GM19397 (cell line): ENCODE results near the gene MUC13.
"Not testable (repeated sequence)": the region's sequence is repeated elsewhere in the genome, so short reads cannot be mapped to it uniquely, and the experiment has no call there.

Experiments
- ATAC-seq: cut with Tn5 transposase; IDR thresholded peaks from one replicate; pipeline ENCODE4 v1.9.1; 2021; ENCODE audit warnings: mild to moderate bottlenecking, moderate library complexity; ENCODE audit not compliant: unreplicated experiment

Gene MUC13, protein sequence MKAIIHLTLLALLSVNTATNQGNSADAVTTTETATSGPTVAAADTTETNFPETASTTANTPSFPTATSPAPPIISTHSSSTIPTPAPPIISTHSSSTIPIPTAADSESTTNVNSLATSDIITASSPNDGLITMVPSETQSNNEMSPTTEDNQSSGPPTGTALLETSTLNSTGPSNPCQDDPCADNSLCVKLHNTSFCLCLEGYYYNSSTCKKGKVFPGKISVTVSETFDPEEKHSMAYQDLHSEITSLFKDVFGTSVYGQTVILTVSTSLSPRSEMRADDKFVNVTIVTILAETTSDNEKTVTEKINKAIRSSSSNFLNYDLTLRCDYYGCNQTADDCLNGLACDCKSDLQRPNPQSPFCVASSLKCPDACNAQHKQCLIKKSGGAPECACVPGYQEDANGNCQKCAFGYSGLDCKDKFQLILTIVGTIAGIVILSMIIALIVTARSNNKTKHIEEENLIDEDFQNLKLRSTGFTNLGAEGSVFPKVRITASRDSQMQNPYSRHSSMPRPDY

GRCh38 chr3:124934577-124934976 lies at the start of gene MUC13:
Gene MUC13, minus strand, starts transcription at chr3:124934751. Its CDS starts 39 bp downstream, at chr3:124934712.
- ATAC-seq: no peak

GRCh38 chr3:124982855-124983254 lies 48.3 kb upstream of the MUC13 start:
- no peak for ATAC-seq

GRCh38 chr3:124981472-124981871 lies 46.9 kb upstream of the MUC13 start:
- ATAC-seq: no peak

GRCh38 chr3:124978627-124979026 lies 44.1 kb upstream of the MUC13 start:
- ATAC-seq: no peak

- ATAC-seq: no peak
These were observed 41.8 kb upstream of the MUC13 start for GRCh38 chr3:124976383-124976782.

DNA sequence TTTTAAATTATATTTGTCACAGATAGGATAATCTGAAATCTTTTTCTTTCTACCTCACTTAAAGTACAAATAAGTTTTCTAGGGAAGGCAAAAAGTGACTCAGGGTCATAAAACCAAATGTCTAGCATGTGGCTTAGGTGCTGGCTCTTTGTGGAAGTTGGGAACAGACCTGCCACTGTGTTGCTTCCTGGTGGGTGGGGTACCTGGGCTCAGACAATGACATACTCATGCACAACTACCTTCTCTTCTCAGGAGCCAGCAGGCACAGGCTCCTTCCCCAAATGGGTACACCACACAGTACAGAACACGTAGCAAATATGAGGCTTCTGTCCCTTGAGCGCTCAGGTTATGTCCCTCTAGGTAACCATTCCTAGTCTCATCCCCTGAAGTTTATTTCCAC lies 40.1 kb upstream of the MUC13 start:
- ATAC-seq: no peak

DNA sequence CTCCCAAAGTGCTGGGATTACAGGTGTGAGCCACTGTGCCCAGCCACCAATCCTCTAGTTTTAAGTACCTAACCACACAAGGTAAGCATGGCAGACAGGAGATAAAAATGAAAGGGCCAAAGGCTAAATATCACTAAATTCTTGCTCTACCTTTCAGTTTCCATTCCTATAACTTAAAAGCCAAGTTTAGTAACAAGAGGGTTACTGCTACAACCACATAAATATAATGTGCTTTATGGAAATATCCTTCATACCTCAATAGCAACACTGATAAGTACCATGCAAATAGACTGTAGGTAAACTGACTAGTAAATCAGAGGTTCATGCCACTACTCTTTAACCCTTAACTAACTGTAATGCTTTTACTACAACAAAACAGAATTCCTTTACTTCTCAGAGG lies 38.7 kb upstream of the MUC13 start:
- no peak for ATAC-seq

DNA sequence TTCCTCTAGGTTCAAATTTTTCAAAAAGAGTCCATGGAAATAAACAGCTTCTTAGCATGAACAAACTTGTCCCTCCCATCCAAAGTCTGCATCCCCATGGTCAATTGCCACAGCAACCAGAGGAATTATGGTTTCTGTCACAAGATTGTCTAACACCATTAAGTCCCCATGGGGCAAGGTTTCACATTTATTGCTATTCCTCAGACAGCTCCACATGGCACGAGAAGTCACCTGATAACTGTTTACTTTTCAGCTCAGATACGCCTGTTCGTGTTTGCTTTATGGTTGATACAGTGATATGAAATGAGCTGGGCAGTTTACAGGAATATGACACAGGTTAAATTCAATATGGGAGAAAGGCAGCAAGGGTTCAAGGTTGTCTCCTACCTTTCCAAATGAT lies 37.9 kb upstream of the MUC13 start:
- no peak for ATAC-seq

- ATAC-seq: no peak
These were observed 35.6 kb upstream of the MUC13 start for GRCh38 chr3:124969963-124970722.

- no peak for ATAC-seq
These were observed 34.6 kb upstream of the MUC13 start for GRCh38 chr3:124969190-124969589.

- ATAC-seq: no peak
These were observed 33.4 kb upstream of the MUC13 start for GRCh38 chr3:124967964-124968363.

DNA sequence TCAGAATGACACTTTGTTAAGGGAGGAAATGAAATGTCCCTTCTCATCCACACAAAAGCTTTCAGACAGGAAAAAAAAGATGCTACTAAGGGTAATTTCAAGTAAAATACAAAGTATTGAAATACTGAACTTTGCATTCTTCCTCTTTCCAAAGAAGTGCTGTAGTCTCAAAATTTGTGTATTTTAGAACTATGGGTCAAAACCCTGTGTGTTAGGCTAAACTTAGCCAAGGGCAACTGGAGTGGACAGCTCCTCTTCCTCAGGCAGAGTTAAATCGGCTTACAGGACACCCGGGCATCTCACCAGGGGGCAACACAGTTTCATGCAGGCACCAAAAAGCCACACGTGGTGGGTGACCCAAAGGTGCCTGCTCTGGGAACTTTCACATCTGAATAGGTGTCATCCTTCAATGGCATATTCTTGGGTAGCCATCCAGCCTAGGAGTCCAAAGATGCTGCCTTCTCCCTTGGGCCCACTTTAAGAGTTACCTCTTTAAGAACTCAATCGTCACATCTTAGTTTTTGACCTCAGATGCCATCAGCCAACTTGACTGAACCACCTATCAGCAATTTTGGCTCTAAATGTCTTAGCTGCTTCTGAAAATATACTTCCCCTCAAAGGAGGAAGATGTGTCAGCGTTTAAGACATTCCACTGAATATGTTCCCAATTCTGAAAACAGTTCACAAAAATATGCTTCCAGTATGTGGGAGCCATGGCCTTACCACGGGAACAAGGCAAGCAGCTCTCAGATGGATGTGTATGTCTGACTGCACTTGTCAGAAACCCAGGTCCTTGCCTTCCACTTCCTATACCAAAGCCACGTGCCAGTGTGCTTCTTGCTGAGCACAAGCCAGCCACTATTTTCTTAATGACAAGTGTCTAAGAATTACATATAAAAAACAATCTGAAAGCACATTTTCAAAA lies 32.2 kb upstream of the MUC13 start:
- no peak for ATAC-seq

GRCh38 chr3:124965413-124965812 lies 30.9 kb upstream of the MUC13 start:
- ATAC-seq: no peak

GRCh38 chr3:124964387-124964786 lies 29.8 kb upstream of the MUC13 start:
- no peak for ATAC-seq

DNA sequence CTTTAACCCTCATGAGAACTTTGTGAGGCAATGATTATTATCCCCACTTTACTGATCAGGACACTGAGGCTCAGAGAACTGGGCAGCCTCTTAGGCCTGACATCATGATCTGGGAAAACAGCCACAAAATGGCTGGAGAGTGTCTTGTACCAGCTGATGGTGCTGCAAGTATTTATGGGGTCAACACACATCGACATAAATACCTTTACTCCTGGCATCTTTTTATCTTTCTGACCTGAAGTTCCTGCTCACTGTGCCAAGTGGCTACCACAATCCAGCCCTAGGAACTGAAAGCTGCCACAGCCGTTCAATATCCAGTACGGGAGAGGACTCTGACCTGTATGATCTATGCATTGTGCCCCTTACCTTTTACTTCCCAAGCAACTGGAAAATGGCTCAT lies 29.2 kb upstream of the MUC13 start:
- ATAC-seq: no peak

- ATAC-seq: no peak
These were observed 27.9 kb upstream of the MUC13 start for GRCh38 chr3:124962403-124962940.

DNA sequence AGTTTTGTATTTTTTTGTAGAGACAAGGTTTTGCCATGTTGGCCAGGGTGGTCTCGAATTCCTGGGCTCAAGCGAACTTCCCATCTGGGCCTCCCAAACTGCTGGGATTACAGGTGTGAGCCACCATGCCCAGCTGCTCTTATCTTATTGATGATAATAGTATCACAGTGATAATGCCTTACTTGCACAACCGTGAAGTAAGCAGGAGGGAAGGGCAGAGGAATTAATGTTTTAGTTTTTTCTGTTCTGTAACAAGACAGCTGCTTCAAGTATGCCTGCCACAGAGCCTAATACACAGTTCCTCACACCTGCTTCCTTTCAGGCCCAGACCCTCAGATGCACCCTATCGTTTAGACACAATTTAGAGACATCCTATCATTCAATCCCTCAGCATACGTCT lies 26.1 kb upstream of the MUC13 start:
- ATAC-seq: no peak

DNA sequence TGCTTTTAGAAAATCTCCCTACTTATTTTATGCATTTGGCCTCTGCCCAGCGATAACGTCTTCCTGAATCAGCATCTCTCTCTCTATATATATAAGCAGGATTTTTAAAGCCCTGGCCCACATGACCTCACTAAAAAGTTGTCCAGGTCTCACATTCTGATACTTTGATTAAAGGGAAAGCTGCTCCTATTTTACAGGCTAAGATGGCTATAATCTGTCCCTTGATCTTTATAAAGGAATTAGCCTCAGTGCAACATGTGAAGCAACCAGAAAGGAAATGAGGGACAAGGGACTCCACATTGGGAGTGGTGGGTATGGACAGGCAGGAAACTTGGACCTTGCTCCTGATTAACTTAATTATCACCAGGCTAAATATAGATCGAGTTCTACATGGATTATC lies 25.6 kb upstream of the MUC13 start:
- no peak for ATAC-seq

DNA sequence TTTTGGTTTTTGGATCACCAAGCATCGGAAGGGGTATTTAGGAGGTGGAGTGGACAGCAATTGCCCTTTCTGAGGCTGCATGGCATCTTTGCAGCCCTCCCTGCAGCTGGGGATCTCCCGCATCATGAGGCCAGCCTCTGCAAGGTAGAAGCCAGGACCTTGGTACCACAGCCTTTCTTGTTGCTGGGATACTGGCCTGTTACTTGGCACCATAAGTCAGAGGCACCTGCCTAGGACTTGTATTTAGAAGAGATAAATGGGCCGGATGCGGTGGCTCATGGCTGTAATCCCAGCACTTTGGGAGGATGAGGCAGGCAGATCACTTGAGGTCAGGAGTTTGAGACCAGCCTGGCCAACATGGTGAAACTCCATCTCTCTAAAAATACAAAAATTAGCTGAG lies 23.4 kb upstream of the MUC13 start:
- ATAC-seq: not testable (repeated sequence)

- no peak for ATAC-seq
These were observed 17.8 kb upstream of the MUC13 start for GRCh38 chr3:124952282-124952855.
